Stimulated activated CD8-positive, alpha-beta memory T cell treated with anti-CD3 and anti-CD28 coated beads, Interleukin-4, amount 100 ng/mL, for 48 hours (primary cell): ENCODE data around the gene CMC4.

Source experiments
- DNase-seq: peaks from one replicate; pipeline ENCODE4 v3.0.0-alpha.2; 2020

The CMC4 gene

DNA sequence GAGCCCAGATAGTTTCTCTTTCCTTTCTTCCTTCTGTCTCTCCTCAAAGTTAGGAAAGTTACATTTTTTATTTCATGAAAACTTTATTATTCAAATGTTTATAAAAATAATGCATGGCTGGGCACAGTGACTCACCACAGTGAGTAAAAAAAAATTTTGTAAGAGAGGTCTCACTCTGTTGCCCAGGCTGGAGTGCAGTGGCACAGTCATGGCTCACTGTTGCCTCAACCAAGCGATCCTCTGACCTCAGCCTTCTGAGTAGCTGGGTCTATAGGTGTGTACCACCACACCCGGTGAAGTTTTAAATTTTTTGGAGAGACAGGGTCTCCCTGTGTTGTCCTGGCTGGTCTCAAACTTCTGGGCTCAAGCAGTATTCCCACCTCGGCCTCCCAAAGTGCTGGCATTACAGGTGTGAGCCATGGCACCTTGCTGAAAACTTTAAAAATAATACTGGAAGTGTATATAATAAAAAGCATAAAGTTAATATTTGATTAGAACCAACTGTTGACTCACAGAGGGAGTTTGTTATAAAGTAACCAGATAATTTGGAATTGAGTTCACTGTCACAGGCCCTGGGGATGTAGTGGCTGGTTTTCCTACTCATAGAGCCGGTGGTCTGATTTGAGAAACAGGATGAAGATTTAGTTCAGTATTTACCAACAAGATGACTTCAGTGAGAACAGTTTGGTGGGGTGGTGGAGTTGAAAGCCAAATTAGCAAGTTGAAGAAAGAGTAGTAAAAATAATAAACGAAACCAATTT is 18.0 kb downstream of the CMC4 start:
- DNase-seq, result no peak

DNA sequence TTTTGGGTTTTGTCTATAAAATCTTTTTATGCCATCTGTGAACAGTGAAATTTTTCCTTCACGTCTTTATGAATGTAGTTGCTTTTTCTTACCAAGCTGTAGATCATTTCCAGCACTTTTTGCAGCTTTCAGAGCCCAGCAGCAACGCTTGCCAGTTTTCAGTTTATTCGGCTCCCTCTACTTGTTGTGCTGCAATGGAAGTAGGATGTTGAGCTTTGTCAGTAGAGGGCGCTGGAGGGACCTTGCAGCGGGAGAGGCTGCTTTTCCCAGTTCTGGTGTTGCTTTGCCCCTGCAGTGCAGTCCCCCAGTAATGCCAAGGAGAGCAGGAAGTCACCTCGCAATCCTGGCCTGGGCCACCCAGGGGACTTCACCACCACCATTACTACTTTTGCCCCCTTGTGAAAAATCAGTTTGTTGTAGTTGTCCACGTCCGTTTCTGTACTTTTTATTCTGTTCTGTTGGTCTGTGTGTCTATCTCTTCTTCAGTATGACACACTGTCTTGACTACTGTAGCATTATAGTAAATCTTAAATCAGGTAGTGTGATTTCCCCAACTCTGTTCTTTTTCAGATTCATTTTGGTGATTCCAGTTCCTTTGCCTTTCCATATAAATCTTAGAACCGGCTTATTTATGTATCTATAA is 21.8 kb downstream of the CMC4 start:
- DNase-seq, result peak; percentile 55

DNA sequence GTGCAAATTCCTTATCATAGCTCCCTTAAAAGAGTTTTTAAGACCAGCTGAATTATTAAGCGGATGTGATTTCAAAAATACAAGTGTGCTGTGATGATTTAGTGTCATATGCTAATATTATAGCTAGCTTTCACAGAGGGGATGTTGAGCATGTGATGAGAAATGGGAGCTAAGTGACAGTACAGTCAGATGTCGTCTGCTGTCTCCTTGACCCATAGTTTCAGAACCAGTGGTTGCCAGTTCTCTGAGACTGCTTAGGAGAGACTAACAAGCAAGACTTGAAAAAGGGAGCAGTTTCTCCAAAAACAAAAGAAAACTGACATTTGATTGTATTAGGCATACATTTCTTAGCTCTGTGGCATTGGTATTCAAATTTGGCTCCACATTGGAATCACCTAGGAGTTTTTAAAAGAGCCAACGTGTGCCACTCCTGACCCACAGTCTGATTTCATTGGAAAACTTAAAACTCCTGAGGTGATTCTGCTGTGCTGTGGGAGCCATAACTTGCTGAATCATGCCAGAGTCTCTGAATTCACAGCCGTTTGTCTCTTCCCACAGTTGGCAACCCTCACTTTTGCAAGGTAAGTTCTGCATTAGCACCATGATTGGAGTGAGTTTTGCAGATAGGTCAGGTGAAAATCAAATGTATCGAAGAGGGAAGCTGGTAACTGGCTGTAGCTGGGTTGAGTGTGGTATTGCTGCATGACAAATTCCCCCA is 24.0 kb downstream of the CMC4 start:
- no peak for DNase-seq

DNA sequence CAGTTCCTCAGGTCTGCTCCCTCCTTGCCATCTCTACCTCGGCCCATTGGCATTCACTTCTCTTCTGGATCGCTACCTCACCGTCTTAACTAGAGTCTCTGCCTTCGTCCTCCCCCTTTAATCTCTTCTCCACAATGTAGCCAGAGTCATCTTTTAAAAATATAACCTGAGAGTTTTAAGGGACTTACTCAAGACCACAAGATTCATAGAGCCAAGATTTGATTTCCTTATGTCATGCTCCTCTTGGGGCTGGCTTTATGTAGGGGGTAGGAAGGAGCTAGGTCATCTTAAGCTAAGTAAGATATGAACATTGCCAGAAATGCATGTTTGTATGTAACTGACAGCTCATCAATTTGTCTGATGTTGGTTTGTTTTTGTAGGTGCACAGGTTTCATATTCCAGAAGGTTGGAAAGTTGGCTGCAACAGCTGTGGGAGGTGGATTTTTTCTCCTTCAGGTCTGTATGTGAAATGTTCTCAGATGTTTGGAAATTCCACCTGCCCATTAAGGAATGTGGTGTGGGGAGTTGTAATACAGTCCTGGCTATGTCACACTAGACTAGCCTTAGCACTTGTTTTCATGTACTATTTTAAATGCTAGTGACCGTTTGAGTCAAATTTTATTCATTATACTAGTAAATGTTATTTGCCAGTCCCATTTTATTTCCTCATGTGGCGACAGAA is 24.7 kb downstream of the CMC4 start:
- DNase-seq, result no peak

DNA sequence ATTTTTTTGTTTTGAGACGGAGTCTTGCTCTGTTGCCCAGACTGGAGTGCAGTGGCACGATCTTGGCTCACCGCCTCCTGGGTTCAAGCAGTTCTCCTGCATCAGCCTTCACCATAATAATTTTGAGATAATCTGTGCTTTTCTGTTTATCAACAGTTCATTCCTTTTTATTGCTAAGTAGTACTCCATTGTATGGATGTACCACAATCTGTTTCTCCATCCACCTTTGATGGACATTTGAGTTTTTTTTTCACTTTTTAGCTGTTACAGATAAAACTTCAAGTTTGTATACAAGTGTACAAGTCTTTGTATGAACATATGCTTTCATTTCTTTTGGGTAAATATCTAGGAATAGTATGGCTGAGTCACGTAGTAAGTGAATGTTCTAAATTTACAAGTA is 35.2 kb downstream of the CMC4 start:
- DNase-seq, result no peak

DNA sequence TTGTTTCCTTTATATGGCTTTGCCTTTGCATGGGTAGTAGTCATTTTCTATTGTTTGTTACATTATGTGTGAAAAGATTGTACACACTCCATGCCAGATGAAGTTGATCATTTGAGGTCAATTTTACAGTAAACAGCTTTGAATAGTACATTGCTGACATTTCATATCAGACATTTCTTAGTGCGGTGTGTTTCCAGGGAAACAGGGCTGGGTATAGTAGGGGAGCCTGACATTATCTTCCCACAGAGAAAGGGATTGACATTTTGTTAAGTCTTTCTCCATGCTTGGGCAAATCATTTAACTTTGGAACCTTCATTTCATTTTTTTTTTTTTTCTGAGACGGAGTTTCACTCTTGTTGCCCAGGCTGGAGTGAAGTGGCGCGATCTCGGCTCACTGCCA is 39.3 kb downstream of the CMC4 start:
- DNase-seq, result no peak

DNA sequence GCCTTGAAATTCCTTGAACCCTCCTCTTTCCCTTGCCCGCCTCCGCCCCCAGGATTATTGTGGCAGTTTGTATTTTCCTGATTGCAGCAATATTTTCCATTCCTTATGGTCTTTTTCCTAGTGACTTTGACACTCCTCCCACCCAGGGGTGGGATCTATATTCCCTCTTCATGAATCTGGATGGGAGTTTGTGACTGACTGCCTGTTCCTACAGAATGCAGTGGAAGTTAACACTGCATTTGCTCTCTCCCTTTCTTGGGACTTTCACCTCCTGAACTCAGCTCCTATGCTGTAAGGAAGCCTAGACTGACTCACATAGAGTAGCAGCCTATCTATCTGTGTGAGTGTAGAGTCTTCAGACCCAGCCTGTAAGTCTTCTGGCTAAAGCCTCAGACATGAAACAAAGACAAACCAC is 42.1 kb downstream of the CMC4 start:
- DNase-seq, result no peak

DNA sequence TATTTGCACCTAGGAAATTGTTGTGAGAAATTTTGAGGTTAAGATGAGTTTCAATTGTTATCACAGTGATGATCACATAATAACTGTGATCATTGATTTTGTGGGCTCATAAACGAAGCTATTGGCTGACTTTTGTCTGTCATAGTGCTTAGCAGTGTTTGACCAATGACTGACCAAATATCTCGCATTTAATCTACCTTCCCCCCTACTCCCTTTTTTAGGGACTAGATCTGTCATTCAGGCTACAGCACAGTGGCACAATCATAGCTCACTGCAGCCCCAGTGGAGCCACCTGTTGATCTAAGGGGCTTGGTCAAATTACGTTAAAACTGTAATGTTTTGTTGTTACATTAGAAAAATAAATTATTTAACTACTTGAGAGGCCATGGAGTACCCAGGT is 42.8 kb downstream of the CMC4 start:
- DNase-seq, result no peak

DNA sequence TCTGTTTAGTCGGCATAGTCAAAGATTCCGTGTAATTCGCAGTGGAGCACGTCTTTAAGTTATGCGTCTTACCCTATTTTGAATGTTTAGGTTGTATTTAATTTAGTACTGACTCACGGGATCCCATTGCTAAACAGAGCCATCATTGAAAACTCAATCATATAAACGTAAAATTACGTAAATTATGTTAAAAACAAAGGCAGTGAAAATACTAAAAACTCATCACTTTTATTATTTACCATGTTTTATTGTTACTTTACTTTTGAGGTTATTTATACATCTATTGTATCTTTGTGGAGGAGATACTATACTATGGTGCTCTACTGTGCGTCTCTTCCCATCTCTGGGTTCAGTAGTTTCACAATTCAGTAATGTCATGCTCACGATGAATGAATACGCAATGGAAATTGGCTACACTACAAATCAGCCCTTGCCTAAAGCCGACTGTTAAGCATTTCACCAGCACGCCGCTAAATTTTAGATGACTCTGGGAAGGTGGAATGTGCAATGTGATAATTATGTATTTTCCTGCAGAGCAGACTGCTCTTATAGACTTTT is 43.3 kb downstream of the CMC4 start:
- no peak for DNase-seq

DNA sequence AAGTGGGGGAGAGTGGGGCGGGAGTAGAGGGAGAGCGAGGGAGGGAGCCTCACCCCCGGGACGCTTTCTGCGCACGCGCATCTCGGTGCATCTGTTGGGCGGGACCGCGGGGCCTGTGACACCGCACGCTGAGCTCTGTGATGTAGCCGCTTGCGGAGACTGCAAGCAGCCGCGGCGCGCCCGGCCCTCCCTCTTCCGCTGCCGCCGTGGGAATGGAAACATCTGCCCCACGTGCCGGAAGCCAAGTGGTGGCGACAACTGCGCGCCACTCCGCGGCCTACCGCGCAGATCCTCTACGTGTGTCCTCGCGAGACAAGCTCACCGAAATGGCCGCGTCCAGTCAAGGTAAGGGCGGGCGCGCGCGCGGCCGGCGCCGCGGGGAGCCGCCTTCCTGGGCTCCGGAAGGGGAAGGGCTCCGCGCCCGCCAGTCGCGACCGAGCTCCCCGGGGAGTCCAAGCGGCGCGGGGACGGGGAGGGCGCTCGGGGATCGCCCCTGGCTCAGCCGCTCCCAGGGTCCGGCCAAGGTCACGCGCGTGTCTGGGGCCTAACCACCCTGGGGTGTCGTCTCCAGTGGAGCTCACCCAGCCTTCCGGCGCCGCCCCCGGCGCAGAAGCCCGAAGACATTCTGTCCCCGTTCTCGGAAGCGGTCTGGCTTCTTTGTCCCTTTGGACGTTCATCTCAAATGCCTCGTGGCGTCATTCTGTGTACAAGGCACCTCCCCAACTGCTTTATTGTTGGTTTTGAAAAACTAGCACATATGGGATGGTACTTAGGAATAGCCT is 44.0 kb downstream of the CMC4 start, which contains the start of gene FUNDC2:
Gene FUNDC2, plus strand, starts transcription at position 118 of the 782 bp plus-strand sequence. Its CDS starts 95 bp downstream, at position 213.
- DNase-seq, result peak; percentile 92

DNA sequence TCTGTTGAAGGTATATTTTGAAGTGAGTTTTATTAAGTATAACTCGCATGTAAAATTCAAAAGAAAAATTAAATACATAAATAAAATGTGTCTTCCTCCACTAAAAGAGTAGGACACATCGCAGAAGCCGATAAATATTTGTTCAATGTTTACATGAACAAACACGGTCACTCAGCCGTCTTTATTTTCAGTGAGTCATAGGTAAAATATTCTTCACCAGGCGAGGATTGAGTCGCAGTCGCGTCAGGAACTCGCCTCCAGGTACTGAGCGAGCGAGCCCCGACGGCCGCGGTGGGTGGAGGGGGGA is 44.6 kb downstream of the CMC4 start:
- no peak for DNase-seq

DNA sequence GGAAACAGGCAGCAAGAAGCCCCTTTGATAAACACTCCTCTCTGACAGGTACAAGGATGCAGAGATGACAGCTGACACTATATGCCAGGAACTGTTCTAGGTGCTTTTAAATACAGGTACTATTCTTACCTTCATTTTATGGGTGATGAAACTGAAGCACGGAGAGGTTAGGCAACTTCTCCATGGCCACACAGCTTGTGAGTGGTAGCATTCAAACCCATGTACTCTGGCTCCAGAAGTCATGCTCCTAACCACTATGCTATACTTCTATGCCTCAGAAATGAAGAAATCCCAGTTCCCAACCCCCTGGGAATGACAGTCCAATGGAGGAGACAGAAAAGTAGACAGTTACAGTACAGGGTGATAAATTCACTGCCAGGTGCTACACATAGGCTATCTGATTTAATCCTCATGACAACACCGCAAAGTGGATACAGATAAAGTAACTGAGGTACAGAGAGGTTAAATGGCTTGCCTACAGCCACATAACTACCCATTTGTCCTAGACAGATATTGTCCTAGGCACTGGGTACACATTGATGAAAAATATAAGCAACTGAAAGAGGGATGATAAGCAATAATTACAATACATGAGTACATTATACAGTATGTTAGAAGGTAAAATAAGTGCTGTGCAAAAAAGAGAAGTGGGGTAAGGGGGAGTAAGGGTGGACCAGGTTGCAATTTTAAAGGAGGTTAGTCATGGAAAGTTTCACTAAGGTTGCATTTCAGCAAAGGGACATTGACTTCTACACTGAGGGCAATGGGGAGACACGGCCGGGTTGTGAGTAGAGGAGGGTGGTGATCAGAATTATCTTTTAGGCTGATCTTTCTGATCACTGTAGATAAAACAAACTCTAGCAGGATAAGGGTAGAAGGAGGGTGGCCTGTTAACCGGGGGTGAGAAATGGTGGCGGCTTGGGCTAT is 46.8 kb downstream of the CMC4 start:
- no peak for DNase-seq

DNA sequence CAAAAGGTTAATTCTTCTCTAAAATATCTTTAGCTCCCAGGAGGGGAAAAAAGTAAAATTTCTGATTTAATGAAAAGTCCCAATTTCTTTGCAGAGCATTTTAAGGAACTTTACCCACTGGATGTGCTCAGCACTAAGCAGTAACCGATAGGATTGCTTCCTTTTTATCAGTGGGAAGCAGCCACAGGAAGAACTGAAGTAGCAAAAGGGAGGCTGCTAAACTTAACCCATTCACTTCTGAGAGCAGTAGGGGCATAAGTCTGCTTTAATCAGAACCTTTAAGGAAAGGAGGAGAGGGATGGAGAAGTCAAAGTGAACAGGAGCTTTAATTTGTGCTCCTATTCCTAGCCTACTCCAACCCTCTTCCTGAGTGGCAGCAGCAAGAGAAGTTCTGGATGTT is 48.4 kb downstream of the CMC4 start, which contains the start of gene F8:
Gene F8, minus strand, starts transcription at position 139 of the 400 bp plus-strand sequence. CDS start 171 bp downstream, outside the sequence.
- DNase-seq, result no peak

DNA sequence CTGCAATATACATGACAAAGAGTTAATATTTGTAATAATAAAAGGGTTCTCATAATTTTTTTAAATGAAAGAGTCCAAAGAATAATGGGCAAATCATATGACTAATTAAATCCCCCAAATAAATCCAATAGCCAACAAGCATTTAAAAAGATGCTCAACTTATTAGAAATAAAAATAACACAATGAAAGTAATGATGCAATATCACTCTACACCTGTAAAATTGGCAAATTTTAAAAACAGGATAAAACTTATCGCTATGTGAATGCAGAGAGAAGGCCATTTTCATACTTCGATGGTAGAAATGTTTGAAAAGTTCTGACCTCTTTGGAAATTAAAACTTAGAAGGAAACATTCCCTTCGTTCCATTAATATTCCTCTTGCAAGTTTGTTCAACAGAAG is 50.3 kb downstream of the CMC4 start:
- DNase-seq, result no peak
